ENCODE measurements around the gene MLEC. TPM values are rescaled to one million over a fixed set of nuclear protein-coding genes. Genes with fewer than 3 reads are reported as not detected.

MLEC gene
- total and polyA plus RNA-seq, 9 of the 15 experiments (the other 6 are each of a cell fraction or from before 2014, with no cell fraction given) = 18.5 to 108 (median 57.8) TPM

DNA sequence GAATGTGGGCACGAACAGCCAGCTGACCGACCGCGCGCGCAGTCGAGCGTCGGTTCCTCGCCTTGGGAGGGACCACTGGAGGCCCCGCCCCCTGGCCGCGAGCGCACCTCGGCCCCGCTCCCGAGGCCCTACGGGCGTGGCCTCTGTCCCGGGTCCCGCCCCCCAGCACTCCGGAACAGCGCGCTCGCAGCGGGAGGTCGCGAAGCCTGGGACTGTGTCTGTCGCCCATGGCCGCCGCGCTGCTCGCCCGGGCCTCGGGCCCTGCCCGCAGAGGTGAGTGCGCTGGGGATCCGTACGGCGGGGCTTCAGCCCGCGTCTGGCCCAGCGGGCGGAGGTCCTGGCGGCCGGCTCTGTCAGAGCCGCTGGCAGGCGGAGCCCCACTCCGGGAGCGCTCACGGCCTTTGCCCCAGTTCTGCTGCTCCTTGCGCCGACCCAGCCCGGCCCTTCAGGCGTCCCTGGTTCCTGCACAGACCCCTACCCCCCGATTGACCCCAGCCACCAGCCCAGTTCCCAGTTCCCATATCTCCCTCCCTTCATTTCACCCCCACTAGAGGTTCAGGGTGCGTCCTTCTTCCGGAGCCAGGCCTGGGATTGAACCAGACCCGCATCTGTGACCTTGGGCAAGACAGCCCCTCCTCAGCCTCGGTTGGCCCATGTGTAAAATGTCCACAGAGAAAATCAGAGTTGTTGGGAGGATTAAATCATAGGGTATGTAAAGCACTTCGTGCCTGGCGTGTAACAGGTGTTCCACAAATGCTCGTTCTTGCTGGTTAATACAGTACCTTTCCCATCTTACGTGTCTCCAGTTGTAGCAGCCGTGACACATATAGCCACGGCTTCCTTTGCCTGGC, 38.9 kb downstream of the MLEC start, which contains the start of gene ACADS (continued):
- peak; percentile 59; the same call in 1 of the 2 replicates for TF ChIP-seq ETS1 (conservative IDR thresholded peaks at IDR 0.05; ENCODE audit: control insufficient read depth, low read depth, low read length)
- TF ChIP-seq FOXP1 (CRISPR knock-in tag; IDR thresholded peaks at IDR 0.05) = peak; percentile 33; the same call in 1 of the 2 replicates
- TF ChIP-seq, protein P1, sequence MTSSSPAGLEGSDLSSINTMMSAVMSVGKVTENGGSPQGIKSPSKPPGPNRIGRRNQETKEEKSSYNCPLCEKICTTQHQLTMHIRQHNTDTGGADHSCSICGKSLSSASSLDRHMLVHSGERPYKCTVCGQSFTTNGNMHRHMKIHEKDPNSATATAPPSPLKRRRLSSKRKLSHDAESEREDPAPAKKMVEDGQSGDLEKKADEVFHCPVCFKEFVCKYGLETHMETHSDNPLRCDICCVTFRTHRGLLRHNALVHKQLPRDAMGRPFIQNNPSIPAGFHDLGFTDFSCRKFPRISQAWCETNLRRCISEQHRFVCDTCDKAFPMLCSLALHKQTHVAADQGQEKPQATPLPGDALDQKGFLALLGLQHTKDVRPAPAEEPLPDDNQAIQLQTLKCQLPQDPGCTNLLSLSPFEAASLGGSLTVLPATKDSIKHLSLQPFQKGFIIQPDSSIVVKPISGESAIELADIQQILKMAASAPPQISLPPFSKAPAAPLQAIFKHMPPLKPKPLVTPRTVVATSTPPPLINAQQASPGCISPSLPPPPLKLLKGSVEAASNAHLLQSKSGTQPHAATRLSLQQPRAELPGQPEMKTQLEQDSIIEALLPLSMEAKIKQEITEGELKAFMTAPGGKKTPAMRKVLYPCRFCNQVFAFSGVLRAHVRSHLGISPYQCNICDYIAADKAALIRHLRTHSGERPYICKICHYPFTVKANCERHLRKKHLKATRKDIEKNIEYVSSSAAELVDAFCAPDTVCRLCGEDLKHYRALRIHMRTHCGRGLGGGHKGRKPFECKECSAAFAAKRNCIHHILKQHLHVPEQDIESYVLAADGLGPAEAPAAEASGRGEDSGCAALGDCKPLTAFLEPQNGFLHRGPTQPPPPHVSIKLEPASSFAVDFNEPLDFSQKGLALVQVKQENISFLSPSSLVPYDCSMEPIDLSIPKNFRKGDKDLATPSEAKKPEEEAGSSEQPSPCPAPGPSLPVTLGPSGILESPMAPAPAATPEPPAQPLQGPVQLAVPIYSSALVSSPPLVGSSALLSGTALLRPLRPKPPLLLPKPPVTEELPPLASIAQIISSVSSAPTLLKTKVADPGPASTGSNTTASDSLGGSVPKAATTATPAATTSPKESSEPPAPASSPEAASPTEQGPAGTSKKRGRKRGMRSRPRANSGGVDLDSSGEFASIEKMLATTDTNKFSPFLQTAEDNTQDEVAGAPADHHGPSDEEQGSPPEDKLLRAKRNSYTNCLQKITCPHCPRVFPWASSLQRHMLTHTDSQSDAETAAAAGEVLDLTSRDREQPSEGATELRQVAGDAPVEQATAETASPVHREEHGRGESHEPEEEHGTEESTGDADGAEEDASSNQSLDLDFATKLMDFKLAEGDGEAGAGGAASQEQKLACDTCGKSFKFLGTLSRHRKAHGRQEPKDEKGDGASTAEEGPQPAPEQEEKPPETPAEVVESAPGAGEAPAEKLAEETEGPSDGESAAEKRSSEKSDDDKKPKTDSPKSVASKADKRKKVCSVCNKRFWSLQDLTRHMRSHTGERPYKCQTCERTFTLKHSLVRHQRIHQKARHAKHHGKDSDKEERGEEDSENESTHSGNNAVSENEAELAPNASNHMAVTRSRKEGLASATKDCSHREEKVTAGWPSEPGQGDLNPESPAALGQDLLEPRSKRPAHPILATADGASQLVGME (CRISPR knock-in tag; IDR thresholded peaks at IDR 0.05) = 0 out of 2 replicates have a peak, but pooled peaks have one; percentile 32
- TF ChIP-seq ZC3H4 (CRISPR knock-in tag; IDR thresholded peaks at IDR 0.05; ENCODE audit: borderline replicate concordance) = 0 out of 2 replicates have a peak, but pooled peaks have one; percentile 86
- no peak for TF ChIP-seq ATF3 (IDR thresholded peaks at IDR 0.05)
- TF ChIP-seq ATF3 (CRISPR knock-in tag; conservative IDR thresholded peaks at IDR 0.05) = no peak
- TF ChIP-seq SMARCA5 (IDR thresholded peaks at IDR 0.05) = no peak
- TF ChIP-seq MEF2D (tag; conservative IDR thresholded peaks at IDR 0.05; ENCODE audit: low read depth) = no peak
- peak in 1 of 2 experiments; percentile 49; a peak in 1 of 4 replicates for TF ChIP-seq TEAD1 (CRISPR knock-in tag; IDR thresholded peaks at IDR 0.05)
- peak; percentile 82 for TF ChIP-seq L3MBTL2 (IDR thresholded peaks at IDR 0.05)
- peak; percentile 47; the same call in 1 of the 2 replicates for TF ChIP-seq ETV1 (tag; conservative IDR thresholded peaks at IDR 0.05; ENCODE audit: low read depth)
- no peak for TF ChIP-seq TCF3 (CRISPR knock-in tag; IDR thresholded peaks at IDR 0.05)
- peak; percentile 92; the same call in 1 of the 2 replicates for TF ChIP-seq KAT7 (CRISPR knock-in tag; IDR thresholded peaks at IDR 0.05; ENCODE audit: borderline replicate concordance)
- no peak for TF ChIP-seq CHAMP1 (IDR thresholded peaks at IDR 0.05)
- 0 out of 2 replicates have a peak, but pooled peaks have one; percentile 41 for TF ChIP-seq ZBTB17 (CRISPR knock-in tag; IDR thresholded peaks at IDR 0.05)
